Coronary artery (tissue), 2 donors: ENCODE measurements around the gene TNFRSF12A.
A peak's percentile ranks its signal among the peaks of the same experiment; 100 is the strongest.

Experiments used
- DNase-seq: peaks from one replicate; pipeline ENCODE4 v3.0.0-alpha.2; 2017; ENCODE audit warnings: low spot score
- H3K27ac ChIP-seq, 2 donors: fragments of 200-600 bp; sonication (generic); one replicate each; pipeline ENCODE4 v1.5.1; 2016 to 2019
- H3K4me3 ChIP-seq: fragments of 200-600 bp; sonication (generic); 2 replicates; pipeline ENCODE4 v1.5.1; 2016; ENCODE audit warnings: mild to moderate bottlenecking, moderate library complexity
- CTCF ChIP-seq: fragments of 200-600 bp; sonication (generic); IDR thresholded peaks from one replicate; pipeline ENCODE4 v1.5.1; 2019; ENCODE audit warnings: antibody characterized with exemption

The TNFRSF12A gene

GRCh38 chr16:3035972-3036725 is 16.0 kb downstream of the TNFRSF12A start:
- no peak for DNase-seq
- Histone ChIP-seq H3K27ac (no peak overlapping the region), H3K4me3 (peak overlapping the region; percentile 44)
- no peak for TF ChIP-seq CTCF

GRCh38 chr16:3036726-3037315 is 16.7 kb downstream of the TNFRSF12A start, which contains the start of gene BICDL2:
BICDL2 (minus strand) TSS chr16:3036944; CDS start chr16:3035496, 1,448 bp downstream.
- H3K27ac ChIP-seq, result no peak within 1 kb of the TSS
- no peak for TF ChIP-seq CTCF
- no peak for DNase-seq
- H3K4me3 ChIP-seq, result peak within 1 kb of the TSS; percentile 44

- DNase-seq, result no peak
Observed at GRCh38 chr16:3038256-3038655, 18.1 kb downstream of the TNFRSF12A start.

GRCh38 chr16:3038896-3039295 is 18.7 kb downstream of the TNFRSF12A start:
- DNase-seq, result no peak
- TF ChIP-seq CTCF, result no peak
- H3K27ac ChIP-seq, result no peak overlapping the region
- H3K4me3 ChIP-seq, result no peak overlapping the region

More at GRCh38 chr16:3038256-3038655, 18.1 kb downstream of the TNFRSF12A start:
- no peak for TF ChIP-seq CTCF
- Histone ChIP-seq H3K27ac (no peak overlapping the region), H3K4me3 (no peak overlapping the region)

GRCh38 chr16:3042376-3042775 is 22.2 kb downstream of the TNFRSF12A start:
- Histone ChIP-seq H3K27ac (no peak overlapping the region), H3K4me3 (no peak overlapping the region)
- no peak for TF ChIP-seq CTCF
- DNase-seq, result no peak

GRCh38 chr16:3044708-3045107 is 24.5 kb downstream of the TNFRSF12A start:
- no peak for TF ChIP-seq CTCF

More at GRCh38 chr16:3044708-3045107, 24.5 kb downstream of the TNFRSF12A start:
- no peak for DNase-seq
- H3K4me3 ChIP-seq, result no peak overlapping the region
- no peak overlapping the region for H3K27ac ChIP-seq
